ENCODE results near the gene DNAH12.
"Not testable (repeated sequence)": the region's sequence is repeated elsewhere in the genome, so short reads cannot be mapped to it uniquely, and the experiment has no call there.

The DNAH12 gene

DNA sequence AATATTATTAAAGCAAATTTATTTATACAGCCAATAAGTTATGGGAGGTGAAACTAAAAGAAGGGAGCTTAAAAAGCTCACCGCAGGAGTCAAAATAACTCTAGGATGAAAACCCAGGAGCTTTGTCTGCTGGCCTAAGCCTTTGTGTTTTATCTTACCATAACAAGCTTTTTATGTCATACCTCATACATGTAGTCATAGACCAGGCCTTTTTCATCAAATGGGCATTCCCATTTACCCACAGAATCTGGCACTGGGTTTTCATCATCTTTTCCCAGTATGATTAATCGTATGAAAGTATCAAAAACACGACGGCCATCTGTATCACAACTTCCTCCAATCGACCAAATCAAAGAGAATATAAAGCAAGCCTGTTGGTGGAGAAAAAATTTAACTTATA, 122.8 kb downstream of the DNAH12 start:
- DNase-seq (ENCODE audit: low read depth, low spot score) = no peak

DNA sequence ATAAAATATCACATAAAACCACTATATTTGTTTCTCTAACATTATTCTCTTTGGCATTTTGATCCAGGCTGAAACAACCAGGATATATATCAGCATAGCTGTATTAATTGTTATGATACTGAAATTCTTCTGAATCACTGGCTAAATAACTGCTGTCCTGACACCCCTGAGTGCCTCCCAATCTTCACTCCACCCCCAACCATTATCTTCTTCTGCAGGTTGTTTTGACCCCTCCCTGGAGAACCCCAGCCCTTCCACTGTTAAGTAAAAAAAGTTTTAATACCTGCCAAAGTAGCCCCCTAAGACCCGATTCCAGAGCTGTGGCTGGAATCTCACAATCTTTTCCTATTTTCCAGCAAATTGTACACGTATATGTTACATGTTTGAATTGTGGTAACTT, 124.1 kb downstream of the DNAH12 start:
- DNase-seq (ENCODE audit: low read depth, low spot score) = no peak

DNA sequence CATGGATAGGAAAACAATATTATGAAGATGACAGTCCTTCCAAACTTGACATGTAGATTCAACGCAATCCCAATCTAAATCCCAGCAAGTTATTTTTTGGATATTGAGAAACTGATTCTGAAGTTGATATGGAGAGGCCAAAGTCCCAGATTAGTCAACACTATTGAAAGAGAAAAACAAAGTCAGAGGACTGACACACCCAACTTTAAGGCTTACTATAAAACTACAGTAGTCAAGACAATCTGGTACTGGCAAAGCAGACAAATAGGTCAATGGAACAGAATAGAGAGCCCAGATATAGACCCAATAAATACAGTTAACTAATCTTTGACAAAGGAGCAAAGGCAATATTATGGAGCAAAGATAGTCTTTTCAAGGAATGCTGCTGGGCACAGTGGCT, 132.4 kb downstream of the DNAH12 start:
- DNase-seq (ENCODE audit: low read depth, low spot score) = no peak

DNA sequence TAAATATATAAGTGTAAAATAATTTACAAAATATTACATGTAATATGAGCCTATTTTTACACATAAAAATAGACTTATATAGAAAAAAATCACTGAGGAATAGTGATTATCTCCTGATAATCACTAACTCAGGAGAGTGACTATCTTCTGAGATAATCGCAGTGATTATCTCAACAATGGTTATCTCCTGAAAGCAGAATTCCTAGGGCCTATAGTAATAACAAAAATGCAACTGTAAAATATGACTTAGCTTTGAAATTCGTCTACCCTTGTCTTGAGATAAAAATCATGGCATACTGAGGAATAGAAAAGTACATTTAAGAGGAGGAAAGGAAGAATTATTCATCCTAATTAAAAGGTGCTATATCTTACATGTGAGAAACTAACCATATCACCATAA, 134.7 kb downstream of the DNAH12 start:
- no peak for DNase-seq (ENCODE audit: low read depth, low spot score)

DNA sequence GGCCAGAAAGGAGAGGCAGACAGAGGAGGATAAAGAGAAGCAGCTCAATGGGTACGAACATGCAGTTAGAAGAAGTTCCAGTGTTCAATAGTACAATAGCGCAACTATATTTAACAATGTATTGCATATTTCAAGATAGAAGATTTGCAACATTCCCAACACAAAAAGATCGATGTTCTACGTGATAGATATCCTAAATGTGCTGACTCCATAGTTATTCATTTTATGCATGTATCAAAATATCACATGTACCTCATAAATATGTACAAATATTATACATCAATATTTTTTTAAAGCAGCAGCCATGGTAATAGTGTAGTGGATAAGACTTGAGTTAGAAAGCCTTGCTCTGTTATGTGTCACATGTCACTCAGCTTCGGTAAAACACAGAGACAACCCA, 141.5 kb downstream of the DNAH12 start:
- DNase-seq (ENCODE audit: low read depth, low spot score) = no peak

DNA sequence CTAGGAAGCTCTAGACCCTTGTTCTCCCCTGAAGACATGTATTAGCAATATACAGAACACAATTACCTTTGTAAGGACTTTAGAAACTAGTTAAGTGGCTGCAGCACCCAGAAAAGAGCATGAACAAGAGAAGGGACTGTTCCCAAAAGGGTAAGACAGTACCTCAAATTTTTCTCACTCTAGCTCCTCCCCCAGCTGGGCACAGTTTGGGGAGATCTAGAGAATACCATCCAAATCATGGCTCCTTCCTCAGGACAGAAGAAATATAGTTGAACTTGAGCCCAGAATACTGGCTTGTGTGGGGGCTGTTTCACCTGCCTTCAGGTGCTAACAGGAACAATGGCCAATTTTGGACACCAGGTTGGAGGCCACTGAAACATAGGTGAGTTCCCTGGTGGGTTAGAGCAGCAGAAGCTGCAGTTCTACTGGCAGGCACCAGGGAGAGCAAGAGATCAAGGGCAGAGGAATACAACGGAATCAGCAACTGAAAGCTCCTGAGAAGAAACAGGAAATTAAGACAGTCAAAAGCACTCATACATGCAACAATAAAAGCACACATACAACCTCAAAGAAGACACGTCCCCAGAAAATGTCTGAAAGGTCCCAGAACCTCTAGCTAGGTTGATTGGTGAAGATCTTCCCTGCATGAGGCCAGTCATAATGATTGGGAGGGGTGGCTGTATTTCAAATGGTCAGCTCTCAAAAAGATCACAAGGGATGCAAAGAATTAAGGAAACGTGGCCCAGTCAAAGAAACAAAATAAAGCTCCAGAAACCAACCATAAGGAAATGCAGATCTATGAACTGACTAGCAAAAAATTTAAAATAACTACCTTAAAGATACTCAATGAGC, 146.7 kb downstream of the DNAH12 start:
- peak; percentile 26 for DNase-seq (ENCODE audit: low read depth, low spot score)

DNA sequence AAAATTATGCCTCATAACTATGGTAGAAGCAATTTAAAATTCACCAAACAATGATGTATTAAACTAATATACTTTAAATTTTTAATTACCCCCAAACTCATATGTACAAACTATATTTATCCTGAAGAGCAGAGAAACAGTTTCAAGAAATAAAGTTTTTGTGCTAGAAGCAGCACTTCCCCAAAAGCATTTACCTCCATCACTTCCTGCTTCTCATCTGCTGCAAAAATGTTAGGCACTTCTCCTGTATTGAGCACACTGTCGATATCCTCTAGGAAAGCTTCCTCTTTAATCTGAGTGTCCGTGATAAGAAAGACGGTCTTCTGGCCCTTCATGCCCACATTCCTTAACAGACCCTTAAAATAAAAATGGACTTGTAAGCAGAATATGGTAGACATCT, 150.2 kb downstream of the DNAH12 start:
- DNase-seq (ENCODE audit: low read depth, low spot score) = no peak

DNA sequence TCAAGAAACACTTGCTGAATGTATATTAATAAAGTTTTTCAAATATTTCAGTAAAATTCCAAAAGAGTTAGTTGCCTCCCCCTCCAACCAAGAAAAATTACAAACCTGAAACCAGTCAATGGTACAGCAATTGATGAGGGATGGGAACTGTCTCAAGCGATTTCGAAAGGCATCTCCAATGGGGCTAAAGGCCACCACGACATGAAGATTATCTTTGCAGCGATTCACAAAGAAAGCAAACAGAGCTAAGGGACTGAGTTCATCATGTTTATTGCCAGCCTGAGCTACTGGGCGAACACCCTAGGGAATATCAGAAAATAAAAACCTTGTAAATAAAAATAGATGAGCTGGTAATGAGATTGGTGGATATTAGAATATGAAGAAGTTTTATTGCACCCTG, 152.4 kb downstream of the DNAH12 start:
- DNase-seq (ENCODE audit: low read depth, low spot score) = no peak

DNA sequence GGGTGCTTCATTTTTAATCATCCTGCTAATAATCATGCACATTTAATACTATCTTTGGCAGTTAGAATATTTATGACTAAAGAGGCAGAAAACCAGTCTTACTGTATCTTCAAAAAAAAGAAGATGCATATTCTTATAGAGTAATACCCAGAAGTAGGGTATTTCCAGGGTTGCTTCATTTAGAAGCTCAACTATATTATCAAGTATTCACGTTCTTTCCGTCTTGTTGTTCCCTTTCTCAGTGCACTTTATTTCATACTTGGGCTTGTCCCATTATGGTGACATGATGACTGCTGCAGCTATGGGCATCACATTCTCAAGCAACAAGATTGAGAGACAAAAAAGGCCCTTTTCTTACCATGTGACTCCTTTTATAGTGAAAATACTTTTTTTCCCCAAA, 154.9 kb downstream of the DNAH12 start:
- DNase-seq (ENCODE audit: low read depth, low spot score) = no peak

DNA sequence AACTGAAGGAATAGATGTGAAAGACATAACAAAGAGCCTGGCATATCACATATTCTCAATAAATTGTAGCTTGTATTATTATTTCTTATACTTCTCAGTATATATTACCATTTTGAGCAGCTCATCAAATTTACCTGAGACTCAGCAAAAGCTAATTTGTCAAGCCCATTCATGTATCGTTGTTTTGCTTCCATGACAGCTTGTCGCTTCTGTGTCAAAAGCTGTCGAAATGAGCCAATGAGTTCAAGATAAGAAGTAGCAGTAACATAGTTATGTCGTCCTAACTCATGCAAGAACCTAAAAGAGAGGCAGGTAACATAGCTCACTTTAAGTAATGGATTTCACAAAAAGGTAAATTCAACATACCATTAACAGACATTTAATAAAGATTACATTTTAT, 157.8 kb downstream of the DNAH12 start:
- no peak for DNase-seq (ENCODE audit: low read depth, low spot score)

DNA sequence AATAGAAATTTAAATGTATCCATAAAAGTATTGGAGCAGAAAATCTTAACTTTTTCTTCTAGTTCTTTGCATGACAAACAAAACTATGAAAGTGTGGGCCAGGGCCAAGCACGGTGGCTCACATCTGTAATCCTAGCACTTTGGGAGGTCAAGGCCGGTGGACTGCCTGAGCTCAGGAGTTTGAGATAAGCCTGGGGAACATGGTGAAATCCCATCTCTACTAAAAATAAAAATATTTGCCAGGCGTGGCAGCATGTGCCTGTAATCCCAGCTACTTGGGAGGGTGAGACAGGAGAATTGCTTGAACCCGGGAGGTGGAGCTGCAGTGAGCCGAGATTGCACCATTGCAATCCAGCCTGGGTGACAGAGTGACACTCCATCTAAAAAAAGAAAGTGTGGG, 158.6 kb downstream of the DNAH12 start:
- DNase-seq (ENCODE audit: low read depth, low spot score) = no peak

DNA sequence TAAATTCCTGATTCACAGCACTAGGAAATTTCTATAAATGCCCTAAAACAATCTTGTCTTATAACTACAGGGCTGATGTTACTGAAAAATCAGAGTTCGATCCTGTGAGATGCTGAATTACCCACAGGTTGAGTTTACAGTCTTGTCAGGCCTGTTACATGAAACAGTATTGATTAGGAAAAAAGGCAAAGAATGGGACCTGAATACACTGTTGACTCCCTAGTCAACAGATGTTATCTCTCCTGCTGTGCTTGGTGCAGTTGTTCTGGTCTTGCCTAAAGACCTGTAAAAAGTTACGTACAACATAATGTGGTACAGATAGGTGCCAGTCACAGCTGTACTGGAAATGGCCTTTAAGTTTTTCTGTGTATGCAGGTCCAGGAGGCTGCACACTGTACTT, 160.3 kb downstream of the DNAH12 start:
- DNase-seq (ENCODE audit: low read depth, low spot score) = no peak

DNA sequence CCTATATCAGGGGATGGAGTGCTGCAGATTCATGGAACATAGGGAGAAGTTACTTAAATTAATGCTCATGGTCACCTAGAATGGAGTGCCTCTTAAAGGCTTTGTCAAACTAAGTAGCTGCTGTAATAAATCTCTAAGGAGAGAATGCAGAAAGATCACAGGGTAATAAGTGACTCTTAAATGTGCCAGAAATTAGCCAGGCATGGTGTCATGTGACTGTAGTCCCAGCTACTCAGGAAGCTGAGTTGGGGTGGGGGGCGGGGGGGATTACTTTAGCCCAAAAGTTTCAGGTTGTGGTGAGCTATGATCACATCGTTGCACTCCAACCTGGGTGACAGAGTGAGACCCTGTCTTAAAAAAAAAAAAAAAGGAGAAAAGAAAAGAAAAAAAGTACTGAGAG, 160.7 kb downstream of the DNAH12 start:
- no peak for DNase-seq (ENCODE audit: low read depth, low spot score)

DNA sequence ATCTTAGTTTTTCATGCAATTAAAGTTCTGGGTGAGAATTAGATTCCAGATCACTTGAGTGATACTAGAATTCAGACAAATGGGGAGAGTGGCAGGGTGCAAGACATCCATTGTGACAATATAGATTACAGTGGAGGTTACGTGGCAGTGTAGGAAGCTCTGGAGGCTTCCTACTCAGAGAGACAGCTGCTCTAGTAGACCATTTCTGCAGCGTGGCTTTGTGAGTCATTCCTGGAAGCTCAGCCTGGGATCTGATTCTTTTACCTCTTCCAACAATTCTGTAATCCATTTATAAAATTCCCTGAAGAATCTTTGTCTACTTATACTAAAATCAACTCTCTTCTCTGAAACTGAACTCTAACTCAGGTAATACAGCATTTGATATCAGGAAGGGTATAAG, 161.2 kb downstream of the DNAH12 start:
- DNase-seq (ENCODE audit: low read depth, low spot score) = no peak

DNA sequence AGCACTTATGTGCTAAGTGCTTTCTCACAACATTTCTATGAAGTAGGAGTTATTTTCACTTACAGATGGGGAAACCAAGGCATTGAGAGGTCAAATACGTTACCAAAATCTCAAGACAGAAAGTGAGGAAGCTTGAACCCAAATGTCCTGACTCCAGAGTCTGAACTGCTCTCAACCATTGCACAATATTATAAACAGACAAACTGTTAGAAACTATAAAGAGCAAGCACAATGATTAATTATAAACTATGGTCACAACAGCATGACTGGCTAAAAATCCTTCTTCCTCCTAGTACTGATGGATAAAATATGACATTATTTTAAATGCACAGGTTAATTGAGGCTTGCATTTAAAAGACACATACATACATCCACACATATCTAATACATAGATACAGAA, 173.8 kb downstream of the DNAH12 start:
- DNase-seq (ENCODE audit: low read depth, low spot score) = no peak

DNA sequence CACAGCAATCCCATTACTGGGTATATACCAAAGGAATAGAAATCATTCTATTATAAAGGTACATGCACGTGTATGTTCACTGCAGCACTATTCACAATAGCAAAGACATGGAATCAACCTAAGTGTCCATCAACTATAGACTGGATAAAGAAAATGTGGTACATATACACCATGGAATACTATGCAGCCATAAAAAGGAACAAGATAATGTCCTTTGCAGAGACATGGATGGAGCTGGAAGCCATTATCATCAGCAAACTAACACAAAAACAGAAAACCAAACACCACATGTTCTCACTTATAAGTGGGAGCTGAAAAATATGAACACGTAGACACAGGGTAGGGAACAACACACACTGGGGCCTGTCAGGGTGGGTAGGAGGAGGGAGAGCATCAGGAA, 179.1 kb downstream of the DNAH12 start:
- DNase-seq (ENCODE audit: low read depth, low spot score) = not testable (repeated sequence)

DNA sequence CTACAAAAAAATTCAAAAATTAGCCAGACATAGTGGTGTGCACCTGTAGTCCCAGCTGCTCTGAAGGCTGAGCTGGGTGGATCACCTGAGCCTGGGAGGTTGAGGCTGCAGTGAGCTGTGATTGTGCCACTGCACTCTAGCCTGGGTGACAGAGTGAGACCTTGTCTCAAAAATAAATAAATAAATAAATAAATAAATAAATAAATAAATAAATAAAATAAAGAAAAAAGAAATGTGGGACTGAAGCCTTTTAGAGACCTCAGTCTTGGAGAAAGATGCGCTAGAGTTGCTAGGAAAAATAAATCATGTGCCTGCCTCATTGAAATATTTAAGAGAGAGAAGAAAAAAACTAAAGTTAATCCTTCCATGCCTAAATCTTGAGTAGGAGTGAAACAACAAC, 187.9 kb downstream of the DNAH12 start:
- not testable (repeated sequence) for DNase-seq (ENCODE audit: low read depth, low spot score)

DNA sequence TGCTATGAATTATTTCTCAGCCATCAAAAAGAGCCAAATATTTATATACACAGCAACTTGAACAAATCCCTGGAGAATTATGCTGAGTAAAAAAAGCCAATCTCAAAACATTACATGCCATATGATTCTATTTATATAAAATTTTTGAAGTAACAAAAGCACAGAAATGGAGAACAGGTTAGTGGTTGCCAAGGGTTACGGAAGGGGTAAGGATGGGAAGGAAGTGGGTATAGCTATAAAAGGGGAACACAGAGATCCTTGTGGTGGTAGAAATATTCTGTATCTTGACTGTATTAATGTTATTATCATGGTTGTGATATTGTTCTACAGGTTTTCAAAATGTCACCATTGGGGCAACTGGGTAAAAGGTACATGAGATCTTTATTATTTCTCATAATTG, 189.4 kb downstream of the DNAH12 start:
- no peak for DNase-seq (ENCODE audit: low read depth, low spot score)

DNA sequence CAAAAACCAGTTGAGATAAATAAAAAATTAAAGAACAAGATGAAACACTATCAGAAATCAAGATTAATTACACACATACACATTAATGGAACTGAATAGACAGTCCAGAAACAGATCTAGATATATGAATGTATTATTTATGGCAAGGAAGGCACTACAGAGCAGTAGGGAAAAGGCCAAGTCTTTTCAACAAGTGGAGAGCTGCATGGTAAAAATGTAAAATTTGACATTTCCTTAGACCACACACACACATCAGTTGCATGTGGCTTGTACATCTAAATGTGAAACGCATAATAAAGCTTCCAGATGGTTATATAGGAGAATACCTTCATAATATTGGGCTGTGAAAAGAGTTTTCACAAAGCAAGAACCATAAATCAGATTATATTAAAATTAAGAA, 193.9 kb downstream of the DNAH12 start:
- DNase-seq (ENCODE audit: low read depth, low spot score) = no peak

DNA sequence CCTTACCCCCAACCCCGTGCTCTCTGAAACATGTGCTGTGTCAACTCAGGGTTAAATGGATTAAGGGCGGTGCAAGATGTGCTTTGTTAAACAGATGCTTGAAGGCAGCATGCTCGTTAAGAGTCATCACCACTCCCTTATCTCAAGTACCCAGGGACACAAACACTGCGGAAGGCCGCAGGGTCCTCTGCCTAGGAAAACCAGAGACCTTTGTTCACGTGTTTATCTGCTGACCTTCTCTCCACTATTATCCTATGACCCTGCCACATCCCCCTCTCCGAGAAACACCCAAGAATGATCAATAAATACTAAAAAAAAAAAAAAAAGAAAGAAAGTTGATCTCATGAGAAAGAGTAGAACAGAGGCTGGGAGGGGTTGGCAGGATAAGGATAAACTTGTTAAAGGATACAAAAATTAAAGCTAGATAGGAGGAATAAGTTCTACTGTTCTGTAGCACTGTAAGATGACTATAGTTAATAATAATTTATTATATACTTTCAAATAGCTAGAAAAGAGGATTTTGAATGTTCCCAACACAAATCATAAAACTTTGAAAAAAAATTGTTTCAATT, 205.0 kb downstream of the DNAH12 start:
- not testable (repeated sequence) for DNase-seq (ENCODE audit: low read depth, low spot score)

DNA sequence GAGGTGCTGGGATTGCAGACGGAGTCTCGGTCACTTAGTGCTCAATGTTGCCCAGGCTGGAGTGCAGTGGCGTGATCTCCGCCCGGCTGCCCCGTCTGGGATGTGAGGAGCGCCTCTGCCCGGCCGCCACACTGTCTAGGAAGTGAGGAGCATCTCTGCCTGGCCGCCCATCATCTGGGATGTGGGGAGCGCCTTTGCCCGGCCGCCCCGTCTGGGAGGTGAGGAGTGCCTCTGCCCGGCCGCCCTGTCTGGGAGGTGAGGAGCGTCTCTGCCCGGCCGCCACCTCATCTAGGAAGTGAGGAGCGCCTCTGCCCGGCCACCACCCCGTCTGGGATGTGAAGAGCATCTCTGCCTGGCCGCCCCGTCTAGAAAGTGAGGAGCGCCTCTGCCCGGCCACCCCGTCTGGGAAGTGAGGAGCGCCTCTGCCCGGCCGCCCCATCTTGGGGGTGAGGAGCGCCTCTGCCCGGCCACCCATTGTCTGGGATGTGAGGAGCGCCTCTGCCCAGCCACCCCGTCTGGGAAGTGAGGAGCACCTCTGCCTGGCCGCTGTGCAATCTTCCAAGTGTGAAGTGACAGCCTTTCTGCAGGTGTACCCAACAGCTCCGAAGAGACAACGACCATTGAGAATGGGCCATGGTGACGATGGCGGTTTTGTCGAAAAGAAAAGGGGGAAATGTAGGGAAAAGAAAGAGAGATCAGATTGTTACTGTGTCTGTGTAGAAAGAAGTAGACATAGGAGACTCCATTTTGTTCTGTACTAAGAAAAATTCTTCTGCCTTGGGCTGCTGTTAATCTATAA, 205.7 kb downstream of the DNAH12 start:
- DNase-seq (ENCODE audit: low read depth, low spot score) = not testable (repeated sequence)

DNA sequence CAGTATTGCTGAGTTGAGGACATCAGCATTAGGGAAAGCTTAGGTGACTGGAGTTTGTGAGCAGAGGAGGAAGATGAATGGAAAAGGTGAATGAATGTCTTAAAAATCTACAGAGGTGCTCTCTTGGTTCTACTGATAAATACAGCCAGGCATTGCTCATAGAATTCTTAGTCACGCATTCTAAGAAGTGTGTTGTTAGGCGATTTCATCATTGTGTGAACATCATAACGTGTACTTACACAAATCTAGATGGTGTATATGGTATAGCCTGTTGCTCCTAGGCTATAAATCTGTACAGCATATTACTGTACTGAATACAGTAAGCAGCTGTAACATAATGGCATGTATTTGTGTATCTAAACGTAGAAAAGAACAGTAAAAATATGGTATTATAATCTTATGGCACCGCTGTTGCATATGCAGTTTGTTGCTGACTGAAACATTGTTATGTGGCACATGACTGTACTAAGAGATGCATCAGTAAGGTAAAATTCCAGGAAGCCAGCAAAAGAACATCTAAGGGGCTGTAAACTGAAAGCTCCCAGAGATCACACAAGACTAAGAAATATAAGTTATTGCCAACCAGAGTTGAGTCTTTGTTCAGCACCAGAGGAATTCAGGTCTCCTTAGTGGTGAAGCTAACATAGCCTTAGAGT, 208.7 kb downstream of the DNAH12 start:
- DNase-seq (ENCODE audit: low read depth, low spot score) = no peak

Measured in activated CD4-positive, CD25-positive, alpha-beta regulatory T cell treated with anti-CD3 and anti-CD28 coated beads, Interleukin-2, amount 50 U/mL, for 16 hours (primary cell).